ENCODE data around the gene STIMATE.

Gene STIMATE

DNA sequence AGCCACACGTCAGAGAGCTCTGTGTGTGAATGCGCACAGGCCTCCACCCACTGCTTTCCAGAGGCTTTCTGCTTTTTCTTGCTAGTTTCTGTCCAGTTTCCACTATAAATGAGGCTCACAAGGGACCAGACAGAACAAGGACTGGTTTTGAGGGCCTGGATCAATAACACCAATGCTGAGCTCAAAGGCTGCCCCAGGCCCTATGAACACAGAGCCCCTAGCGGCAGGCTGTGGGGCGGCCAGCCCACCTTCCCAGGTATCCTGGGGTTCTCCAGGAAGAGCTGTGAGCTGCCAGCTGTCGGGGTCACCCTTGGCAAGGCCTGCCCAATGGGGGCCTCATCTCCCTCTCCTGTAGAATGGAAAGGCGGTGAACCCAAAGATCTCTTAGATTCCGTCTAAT lies 104.9 kb downstream of the STIMATE start:
- no peak for DNase-seq (ENCODE audit: low spot score)

DNA sequence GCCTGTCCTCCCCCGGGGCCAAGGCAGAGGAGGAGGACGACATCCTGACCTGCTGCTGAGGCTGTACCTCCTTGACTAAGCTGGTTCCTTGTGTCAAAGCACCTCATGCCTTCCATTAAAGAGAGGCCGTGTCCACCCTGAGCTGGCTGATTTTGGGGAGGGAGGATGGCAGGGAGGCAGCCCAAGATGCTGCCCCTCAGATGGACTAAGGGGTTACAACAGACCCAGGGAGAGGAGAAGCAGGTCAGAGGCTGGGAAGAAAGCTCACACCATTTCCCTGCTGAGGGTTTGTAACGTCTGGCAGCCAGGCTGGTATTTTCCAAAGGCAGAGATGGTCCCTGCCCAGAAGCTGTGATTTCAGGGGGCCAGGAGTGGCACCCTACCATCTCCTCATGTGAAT lies 105.4 kb downstream of the STIMATE start:
- no peak for DNase-seq (ENCODE audit: low spot score)

DNA sequence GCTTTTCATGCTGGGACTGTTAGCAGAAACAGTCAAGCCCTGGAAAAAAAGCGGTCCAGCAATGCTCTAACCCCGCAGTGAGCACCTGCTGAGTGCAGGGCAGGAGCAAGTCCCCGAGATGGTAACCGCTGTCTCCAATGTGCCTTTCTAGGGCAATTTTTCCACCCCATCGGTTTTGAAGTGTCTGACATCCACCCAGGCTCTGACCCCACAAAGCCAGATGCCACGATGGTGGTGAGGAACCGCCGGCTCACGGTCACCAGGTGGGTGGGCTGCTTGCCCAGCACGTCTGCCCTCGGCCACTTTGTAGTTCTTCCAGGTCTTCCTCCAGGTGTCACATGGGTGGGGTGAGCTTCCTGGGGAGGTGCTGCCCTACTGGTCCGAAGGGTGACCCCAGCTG lies 106.0 kb downstream of the STIMATE start:
- no peak for DNase-seq (ENCODE audit: low spot score)

DNA sequence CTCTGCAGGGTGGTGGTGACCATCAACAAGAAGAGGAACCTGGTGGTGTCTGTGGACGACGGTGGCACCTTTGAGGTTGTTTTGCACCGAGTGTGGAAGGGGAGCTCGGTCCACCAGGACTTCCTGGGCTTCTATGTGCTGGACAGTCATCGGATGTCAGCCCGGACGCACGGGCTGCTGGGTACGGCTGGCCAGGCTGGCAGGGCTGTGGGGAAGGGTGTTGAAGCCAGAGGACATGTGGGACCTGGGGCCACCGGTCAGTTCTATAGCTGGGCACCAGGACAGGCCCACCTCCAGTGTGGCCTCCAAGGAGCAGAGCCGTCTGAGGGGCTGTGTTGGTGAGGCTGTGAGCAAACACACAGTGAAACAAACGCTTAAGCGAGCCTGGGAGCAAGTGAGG lies 106.6 kb downstream of the STIMATE start:
- no peak for DNase-seq (ENCODE audit: low spot score)

DNA sequence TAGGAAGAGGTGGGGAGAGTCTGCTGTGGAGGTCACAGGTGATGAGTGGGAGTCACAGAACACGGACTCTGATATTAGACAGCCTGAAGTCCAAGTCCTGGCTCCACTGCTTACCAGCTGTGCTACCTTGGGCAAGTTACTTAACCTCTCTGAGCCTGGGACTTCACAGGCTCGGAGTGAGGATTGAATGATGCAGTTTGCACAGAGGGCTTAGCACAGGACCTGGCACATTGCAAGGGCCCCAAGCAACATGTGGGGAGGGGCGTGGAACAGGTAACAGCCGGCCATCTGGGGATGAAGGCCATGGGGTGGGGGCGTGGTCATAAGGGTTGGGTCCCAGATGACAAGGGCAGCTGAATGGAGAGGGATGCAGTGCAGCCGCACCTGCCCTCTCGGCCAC lies 107.0 kb downstream of the STIMATE start:
- no peak for DNase-seq (ENCODE audit: low spot score)

DNA sequence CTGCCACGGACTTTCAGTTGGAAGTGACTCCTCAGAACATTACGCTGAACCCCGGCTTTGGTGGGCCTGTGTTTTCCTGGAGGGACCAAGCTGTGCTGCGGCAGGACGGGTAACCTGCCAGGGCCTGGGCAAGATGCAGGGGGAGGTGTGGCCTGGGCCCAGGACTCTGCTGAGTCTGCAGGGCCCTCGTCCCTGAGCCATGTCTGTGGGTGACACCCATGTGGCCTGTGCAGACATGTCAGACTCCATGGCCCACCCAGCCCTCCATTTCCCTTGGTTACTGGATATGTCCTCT lies 107.7 kb downstream of the STIMATE start:
- no peak for DNase-seq (ENCODE audit: low spot score)

DNA sequence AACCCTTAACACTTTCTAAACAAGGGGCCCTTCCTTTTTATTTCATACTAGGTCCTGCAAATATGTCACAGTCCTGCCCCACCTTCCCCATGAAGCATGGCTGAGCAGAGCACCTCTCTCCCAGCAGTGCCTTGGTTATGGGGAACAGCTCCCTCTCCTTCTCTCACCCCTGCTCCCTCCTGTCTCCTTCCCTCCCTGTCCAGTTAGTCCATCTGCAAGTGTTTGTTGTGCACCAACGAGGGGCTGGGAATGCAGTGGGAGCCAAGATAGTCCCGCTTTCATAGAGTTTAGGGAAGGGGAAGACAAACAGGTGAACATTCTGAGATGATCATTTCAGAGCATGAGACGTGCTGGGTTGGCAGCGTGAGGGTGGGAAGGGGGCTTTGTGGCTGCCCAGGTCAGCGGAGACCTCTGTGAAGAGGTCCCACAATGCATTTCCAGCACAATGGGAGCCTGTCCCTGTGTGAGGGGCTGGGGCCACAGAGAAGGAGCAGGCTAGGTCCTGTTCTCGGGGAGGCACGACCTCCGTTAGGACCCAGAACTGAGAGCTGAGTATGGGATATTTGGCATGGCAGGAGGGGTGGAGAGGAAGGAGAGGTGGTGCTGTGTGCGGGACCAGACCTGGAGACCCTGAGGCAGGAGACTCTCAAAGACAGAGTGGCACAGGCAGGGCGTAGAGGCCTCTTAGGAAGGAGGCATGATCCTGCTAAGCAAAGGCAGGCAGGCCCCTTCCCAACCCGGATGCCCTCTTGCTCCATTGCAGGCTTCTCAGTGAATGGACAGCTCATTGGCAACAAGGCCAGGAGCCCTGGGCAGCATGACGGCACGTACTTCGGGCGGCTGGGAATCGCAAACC lies 108.2 kb downstream of the STIMATE start:
- no peak for DNase-seq (ENCODE audit: low spot score)

DNA sequence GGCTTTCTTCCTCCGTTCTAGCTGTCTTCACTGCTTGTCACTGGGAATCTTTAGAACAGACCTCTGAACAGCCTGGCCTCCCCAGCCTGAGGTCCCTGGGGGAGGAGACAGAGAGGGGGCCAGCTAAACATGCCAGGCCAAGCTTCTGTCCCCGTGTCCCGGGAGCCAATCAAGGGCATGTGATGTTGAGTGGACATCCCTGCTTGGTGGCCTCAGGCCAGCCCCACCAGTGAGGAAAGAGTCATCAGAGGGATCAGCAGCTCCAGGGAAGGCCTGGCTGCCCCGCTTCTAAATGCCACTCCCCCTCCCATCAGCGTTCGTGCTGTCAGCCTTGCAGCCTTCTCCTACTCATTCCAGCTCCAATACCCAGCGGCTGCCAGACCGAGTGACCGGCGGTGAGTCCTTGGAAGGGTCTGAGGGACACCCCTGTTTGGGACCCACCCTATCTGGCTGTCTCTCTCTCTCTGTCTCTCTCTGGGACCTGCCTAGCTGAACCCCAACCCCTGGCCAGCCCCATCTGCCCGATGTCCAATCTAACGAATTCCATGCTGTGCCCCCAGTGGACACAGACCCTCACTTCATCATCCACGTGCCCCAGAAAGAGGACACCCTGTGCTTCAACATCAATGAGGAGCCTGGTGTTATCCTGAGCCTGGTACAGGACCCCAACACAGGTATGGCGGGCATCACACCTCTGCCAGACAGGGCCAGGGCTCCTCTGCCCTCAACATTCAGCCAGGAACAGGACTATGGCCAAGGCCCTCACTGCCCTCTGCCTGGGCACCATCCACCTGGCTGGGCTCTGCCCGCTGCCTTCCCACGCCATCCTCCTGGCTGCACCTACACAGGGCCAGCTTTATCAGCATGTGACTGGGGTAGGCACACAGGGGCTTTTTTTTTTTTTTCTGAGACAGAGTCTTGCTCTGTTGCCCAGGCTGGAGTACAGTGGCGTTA lies 109.4 kb downstream of the STIMATE start:
- DNase-seq (ENCODE audit: low spot score), result peak; percentile 27

DNA sequence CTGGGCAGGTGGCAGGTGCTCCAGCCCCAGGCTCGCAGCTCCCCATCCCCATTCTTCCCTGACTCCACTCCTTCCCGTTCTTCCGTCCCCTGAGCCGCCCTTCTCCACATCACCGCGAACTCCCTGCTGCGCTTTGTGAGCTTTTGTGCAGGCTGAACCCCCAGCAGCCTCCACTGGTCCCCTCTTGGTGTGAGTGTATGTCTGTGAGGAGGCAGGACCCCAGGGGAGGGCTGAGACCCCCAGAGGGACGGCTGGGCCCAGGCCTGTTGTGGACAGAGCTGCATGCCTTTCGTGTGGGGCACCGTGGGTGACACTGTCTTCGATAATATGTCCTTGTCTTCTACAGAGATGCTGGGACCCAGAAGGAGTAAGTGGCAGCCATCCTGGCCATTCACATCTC lies 110.1 kb downstream of the STIMATE start:
- DNase-seq (ENCODE audit: low spot score), result no peak

Small RNA genes within 50 kb of the gene (small RNA-seq; reads per million reads assigned to genes)
- 0 reads per million in 2 experiments for gene MIR8064
- 0 reads per million in 2 experiments for gene MUSTN1

All from SK-N-DZ (cell line).